ENCODE data around the gene GATAD2A.

Gene GATAD2A

GRCh38 chr19:19422156-19422555 is 16.7 kb downstream of the GATAD2A start:
- no peak for DNase-seq (ENCODE audit: low read depth)

DNA sequence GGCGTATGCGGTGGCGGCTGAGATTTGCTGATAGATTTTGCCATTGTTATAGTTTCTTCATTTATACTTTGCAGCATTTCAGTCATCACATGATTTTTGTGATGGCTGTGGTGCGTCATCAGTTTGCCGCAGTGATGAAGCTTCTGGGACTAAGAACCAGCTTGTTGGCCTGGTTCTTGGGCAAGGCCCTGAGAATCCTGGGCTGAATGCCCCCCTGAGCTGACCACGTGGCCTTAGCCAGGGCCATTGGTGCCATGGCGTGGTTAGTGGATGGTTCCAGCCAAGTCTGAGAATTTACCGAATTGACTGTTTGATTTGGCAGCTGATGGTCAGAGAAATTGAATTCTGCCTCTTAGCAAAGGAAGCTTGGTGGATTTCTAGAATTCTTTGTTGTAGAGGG is 17.8 kb downstream of the GATAD2A start:
- DNase-seq (ENCODE audit: low read depth), result no peak

GRCh38 chr19:19425170-19425875 is 19.8 kb downstream of the GATAD2A start:
- no peak for DNase-seq (ENCODE audit: low read depth)

DNA sequence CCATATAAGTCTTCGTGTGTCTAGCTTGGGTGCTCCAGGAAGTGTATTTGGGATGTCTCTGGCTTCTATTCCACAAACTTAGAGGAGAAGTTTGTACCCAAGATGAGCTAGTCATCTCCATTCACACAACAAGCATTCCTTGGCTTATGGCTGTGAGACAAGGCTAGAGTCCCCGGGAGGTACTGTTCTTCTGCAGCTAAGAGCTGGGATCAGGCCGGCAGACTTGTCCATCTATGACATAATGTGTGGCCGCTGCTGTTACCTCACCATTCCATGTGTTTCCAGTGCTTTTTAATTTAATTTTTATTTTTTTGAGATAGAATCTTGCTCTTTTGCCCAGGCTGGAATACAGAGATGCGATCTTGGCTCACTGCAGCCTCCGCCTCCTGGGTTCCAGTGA is 20.7 kb downstream of the GATAD2A start:
- no peak for DNase-seq (ENCODE audit: low read depth)

DNA sequence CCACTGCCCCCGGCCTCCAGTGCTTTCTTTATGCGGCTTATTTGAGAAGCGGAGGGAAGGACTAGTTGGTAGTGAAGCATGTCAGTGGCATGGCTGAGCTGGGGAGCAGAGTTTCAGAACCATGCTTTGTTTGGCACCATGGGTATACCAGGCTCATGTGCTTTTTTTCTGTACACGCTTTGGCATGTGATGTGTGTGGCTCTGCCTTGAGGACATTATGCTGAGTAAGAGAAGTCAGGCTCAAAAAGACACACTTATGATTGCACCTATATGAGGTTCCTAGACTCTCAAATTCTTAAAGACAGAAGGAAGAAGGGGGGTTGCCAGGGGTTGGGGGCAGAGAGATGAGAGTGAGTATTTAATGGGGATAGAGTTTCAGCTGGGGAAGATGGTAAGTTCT is 21.3 kb downstream of the GATAD2A start:
- no peak for DNase-seq (ENCODE audit: low read depth)

- DNase-seq (ENCODE audit: low read depth), result no peak
These were observed 21.8 kb downstream of the GATAD2A start for GRCh38 chr19:19427302-19427701.

GRCh38 chr19:19427944-19428343 is 22.5 kb downstream of the GATAD2A start:
- no peak for DNase-seq (ENCODE audit: low read depth)

DNA sequence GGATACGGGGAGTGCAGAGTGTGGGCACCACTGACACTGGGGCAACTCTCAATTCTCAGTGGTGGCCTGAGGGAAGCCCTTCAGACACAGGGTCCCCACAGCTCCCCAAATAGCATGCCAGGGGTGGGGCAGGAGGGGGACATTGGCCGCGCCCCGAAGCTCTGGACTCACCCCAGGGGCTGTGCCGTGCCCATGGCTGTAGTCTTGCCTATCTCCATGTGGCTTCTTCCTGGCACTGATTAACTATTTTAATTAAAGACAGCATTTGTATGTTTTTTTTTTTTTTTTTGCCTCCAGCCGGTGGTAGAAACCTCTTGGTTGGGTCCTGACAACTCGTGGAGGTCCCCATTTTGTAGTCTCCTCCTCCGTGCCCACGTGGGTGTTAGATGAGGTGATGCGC is 23.3 kb downstream of the GATAD2A start:
- no peak for DNase-seq (ENCODE audit: low read depth)

DNA sequence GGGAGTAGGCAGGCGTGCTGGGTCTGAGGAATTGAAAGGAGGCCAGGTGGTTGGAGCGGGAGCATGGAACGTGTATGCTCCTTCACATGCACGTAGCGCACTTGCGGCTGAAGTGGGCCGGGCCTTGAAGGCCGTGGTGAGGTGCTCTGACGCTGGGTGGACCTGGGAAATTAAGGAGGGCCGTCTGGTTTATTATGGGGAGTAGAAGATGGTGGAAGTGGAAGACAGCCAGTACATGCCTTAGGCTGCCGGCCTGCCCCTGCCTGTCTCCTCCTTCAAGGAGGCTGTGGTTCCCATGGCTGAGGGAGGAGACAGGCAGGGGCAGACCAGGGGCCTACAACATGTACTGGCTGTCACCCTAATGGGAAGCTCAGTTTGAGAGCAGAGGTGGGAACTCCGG is 23.9 kb downstream of the GATAD2A start:
- no peak for DNase-seq (ENCODE audit: low read depth)

- DNase-seq (ENCODE audit: low read depth), result no peak
These were observed 27.3 kb downstream of the GATAD2A start for GRCh38 chr19:19432732-19433131.

DNA sequence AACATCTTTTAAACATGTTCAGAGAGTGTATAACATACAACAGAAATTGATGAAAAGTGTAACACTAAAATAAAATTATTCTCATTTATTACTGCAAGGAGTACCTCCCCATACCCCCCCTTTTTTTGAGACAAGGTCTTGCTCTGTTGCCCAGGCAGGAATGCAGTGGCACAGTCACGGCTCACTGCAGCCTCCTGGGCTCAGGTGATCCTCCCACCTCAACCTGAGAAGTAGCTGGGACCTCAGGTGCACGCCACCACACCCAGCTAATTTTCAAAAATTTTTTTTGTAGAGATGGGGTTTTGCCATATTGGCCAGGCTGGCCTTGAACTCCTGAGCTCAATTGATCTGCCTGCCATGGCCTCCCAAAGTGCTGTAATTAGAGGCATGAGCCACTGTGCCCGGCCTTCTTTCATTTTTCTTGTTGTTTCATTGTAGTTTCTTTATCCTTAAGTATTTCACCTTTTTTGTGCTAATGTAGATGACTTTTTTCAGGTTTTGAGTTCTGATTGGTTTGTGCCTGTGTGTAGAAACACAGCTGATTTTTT is 28.3 kb downstream of the GATAD2A start:
- DNase-seq (ENCODE audit: low read depth), result no peak

DNA sequence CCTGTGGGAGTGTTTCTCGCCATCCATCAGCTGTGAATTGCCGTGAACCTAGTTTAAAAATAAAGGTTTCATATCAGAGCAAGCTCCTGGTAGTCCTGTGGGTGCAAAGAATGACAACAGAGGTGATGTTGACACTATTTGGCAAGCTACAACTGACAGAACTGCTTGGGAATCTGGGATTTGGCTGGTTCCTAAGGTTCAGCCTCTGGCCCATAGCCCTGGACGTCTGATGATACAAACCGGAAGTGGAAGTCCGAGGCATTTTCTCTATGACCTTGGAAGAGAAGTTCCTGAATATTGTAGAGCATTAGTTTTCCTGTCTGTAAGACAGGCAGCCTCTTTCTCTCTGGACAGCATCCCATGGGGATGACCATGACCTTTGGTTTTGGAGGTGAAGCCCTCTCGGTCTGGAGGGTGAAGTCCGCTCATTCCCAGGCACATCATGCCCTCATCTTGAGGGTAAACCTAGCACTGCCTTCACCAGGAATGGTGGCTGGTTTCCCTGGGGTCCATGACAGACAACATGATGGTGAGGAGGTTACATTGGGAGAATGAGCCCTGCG is 29.1 kb downstream of the GATAD2A start:
- DNase-seq (ENCODE audit: low read depth), result peak; percentile 45

DNA sequence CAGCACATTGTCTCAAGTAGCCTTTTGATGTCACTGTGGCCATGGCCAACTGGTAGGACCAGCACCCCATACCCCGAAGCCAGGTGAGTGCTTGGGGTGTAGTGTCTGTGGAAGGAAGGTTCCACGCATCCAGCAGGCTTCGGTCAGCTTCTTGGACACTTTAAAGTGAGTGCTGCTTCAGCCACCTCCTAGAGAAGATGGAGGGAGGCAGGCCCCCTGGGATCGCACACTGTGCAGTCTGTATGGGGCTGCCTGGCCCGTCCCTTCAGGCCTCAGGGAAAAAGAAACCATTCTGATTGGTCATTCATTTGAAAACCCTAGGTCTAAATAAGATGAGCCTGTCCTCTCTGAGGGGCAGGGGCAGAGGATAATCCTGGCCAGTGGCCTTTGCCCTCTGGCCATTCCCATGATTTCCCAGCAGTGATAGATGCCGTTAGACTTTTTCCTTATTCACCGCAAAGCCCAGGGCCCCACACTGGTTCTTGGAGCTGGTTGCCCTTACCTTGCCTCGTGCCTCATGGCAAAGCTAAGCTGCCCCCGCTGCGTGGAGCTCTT is 30.7 kb downstream of the GATAD2A start:
- no peak for DNase-seq (ENCODE audit: low read depth)

- DNase-seq (ENCODE audit: low read depth), result no peak
These were observed 33.1 kb downstream of the GATAD2A start for GRCh38 chr19:19438366-19439175.

DNA sequence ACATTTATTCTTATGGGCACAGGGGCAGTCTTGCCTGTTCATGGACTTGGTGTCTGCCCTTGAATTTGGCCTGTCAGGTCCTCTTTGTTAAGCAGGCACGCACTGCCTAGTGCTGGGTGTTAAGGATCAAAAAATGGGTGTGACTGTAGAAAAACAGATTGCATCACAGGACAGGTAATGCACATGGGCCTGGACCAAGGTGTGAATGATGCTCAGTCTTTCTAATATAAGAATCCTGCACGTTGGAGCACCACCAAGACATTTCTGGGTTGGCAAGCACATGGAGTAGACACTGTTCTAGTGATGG is 33.7 kb downstream of the GATAD2A start:
- no peak for DNase-seq (ENCODE audit: low read depth)

- no peak for DNase-seq (ENCODE audit: low read depth)
These were observed 37.8 kb downstream of the GATAD2A start for GRCh38 chr19:19443283-19443682.

DNA sequence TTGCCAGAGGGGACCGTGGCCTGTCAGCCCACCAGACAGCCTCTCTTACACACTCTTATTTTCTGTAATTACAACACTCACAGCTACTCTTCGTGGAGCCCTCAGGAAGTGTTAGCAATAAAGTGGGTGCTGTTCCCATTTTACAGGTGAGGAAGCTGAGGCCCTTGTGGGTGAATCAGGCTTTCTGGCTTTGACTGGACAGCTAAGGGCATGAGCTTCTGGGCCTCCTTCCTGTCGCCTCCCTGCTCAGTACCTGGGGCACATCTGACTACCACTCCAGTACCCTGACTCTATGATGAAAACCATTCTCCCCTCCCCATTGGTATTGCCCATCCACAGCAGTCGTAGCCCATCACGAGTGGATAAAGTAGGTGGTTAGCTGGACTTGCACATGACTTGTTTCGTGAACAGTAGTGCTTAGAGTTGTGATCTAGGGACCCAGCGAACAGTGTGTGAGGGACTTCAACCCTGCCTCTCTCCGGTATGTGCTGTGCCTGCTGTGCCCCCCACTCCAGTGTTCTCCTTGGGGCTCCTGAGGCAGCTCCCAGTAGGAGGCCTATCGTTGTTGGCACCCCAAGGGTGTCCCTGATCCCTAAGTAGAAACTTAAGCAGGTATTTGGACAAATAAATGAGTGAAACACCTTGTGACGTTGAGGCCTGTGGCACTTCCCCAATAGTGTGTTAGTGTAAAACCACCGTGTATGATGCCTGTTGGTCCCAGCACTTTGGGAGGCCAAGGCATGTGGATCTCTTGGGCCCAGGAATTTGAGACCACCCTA is 38.6 kb downstream of the GATAD2A start:
- DNase-seq (ENCODE audit: low read depth), result no peak

- no peak for DNase-seq (ENCODE audit: low read depth)
These were observed 39.2 kb downstream of the GATAD2A start for GRCh38 chr19:19444681-19445155.

DNA sequence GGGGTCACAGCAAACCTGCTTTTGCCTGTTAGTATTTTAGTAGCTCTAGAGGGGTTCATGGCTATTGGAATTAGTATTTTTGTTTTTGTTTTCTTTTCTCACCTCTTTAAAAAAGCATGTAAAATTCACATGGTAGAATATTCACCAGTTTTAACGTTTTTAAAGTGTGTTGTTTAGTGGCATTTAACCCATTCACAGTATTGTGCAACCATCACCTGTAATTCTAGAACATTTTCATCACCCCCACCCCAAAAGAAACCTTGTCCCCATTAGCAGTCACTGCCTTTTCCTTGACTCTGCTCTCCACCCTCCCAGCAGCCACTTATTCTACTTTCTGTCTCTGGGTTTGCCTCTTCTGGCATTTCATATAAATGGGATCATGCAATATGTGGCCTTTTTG is 39.8 kb downstream of the GATAD2A start:
- no peak for DNase-seq (ENCODE audit: low read depth)

- no peak for DNase-seq (ENCODE audit: low read depth)
These were observed 40.5 kb downstream of the GATAD2A start for GRCh38 chr19:19445911-19446361.

DNA sequence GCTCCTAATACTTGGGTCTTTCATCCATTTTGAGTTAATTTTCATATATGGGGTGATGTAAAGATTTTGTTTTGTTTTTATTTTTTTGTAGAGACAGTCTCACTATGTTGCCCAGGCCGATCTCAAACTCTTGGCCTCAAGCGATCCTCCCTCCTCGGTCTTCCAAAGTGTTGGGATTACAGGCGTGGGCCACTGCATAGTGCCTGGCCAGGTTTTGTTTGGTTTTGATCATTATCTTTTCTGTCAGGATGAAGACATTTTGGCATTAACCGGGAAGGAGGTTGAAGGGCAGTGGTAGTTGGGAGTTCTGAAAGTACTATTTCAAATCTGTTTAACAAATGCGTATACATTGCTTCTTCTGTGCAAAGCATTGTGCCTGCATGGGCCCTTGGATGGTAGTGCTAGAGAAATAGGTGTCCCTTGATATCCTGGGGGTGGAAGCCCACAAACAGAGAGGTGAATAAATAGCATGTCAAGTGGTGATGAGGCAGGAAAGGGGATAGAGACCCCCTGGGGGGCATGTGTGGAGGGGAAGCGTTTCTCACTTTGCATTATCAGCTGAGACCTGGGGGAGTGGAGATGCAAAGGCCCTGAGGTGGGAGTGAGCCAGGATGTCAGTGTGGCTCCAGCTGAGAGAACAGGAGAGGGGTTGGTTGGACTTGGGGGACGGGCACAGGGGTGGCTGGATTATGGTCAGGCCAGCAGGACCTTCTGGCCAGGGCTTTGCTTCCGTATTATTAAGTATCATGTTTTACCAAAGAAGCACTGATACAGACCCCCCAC is 41.4 kb downstream of the GATAD2A start:
- DNase-seq (ENCODE audit: low read depth), result no peak
